NB4 (cell line): Measurements from ENCODE around the gene MT1H.

Experiments
- POLR2A ChIP-seq: IDR thresholded peaks from 2 replicates; pipeline ENCODE4 v1.6.1; 2011; ENCODE audit warnings: mild to moderate bottlenecking; ENCODE audit not compliant: insufficient read length; ENCODE audit errors: extremely low read depth
- TF ChIP-seq, protein P1 (sequence below): IDR thresholded peaks from one replicate; pipeline ENCODE4 v1.5.1; 2012; ENCODE audit warnings: low read depth, low read length

DNA sequence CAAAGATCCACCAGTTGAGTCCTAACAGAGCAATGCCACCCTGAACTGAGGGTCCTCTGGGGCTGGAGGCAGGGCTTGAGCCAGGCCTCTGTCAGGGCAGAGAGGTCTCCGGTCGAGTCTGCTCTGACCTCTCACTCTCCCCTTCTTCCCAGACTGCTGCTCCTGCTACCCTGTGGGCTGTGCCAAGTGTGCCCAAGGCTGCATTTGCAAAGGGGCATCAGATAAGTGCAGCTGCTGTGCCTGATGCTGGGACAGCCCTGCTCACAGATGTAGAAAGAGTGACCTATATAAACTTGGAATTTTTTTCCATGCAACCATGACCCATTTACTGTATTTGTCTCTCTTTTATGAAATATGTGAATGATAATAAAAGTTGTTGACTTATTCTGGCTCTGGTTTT, 20.3 kb upstream of the MT1H start:
- no peak for TF ChIP-seq POLR2A
- TF ChIP-seq, protein P1, sequence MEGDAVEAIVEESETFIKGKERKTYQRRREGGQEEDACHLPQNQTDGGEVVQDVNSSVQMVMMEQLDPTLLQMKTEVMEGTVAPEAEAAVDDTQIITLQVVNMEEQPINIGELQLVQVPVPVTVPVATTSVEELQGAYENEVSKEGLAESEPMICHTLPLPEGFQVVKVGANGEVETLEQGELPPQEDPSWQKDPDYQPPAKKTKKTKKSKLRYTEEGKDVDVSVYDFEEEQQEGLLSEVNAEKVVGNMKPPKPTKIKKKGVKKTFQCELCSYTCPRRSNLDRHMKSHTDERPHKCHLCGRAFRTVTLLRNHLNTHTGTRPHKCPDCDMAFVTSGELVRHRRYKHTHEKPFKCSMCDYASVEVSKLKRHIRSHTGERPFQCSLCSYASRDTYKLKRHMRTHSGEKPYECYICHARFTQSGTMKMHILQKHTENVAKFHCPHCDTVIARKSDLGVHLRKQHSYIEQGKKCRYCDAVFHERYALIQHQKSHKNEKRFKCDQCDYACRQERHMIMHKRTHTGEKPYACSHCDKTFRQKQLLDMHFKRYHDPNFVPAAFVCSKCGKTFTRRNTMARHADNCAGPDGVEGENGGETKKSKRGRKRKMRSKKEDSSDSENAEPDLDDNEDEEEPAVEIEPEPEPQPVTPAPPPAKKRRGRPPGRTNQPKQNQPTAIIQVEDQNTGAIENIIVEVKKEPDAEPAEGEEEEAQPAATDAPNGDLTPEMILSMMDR = no peak
